Neuronal stem cell (in vitro differentiated cells): ENCODE measurements around the gene MAP4K5.

Experiments
- DNase-seq: peaks from one replicate; pipeline ENCODE4 v3.0.0-alpha.2; 2013; ENCODE audit warnings: low spot score
- H2AFZ ChIP-seq: one replicate; pipeline ENCODE4 v1.6.1; 2013; ENCODE audit warnings: mild to moderate bottlenecking, low read length, inconsistent platforms
- H2AK5ac ChIP-seq: 2 replicates; pipeline ENCODE4 v1.6.1; 2013; ENCODE audit warnings: low read depth, mild to moderate bottlenecking, inconsistent platforms, low read length, moderate library complexity, mixed read lengths
- H2BK120ac ChIP-seq: 2 replicates; pipeline ENCODE4 v1.6.1; 2013; ENCODE audit warnings: low read depth, mild to moderate bottlenecking, inconsistent platforms, low read length, moderate library complexity, mixed read lengths
- H2BK12ac ChIP-seq: one replicate; pipeline ENCODE4 v1.6.1; 2013; ENCODE audit warnings: low read length, inconsistent platforms
- H2BK15ac ChIP-seq: 2 replicates; pipeline ENCODE4 v1.6.1; 2013; ENCODE audit warnings: mild to moderate bottlenecking, low read length, inconsistent platforms, mixed read lengths
- H2BK5ac ChIP-seq: one replicate; pipeline ENCODE4 v1.6.1; 2013; ENCODE audit warnings: inconsistent platforms, mild to moderate bottlenecking, low read length, moderate library complexity
- H3K14ac ChIP-seq: one replicate; pipeline ENCODE4 v1.6.1; 2013; ENCODE audit warnings: low read length, inconsistent platforms
- H3K18ac ChIP-seq: 2 replicates; pipeline ENCODE4 v1.6.1; 2013; ENCODE audit warnings: low read length, inconsistent platforms
- H3K23ac ChIP-seq: 2 replicates; pipeline ENCODE4 v1.6.1; 2013; ENCODE audit warnings: low read depth, mild to moderate bottlenecking, mixed read lengths, low read length, inconsistent platforms; ENCODE audit not compliant: poor library complexity
- H3K27ac ChIP-seq: replicated peaks from 3 replicates; pipeline ENCODE4 v1.5.1; 2013; ENCODE audit warnings: low read length, inconsistent platforms
- H3K27me3 ChIP-seq, 3 experiments: 2 replicates each; pipeline ENCODE4 v1.6.1; 2013; ENCODE audit warnings: low read length in 3 of 3, mild to moderate bottlenecking in 2 of 3, inconsistent platforms in 1 of 3, low read depth in 1 of 3, mixed read lengths in 1 of 3, moderate library complexity in 1 of 3; ENCODE audit not compliant: control insufficient read depth in 3 of 3, insufficient read depth in 3 of 3
- H3K36me3 ChIP-seq, 2 donors: replicated peaks in 1 of 2; 2 replicates each; pipeline ENCODE4 v1.6.1; 2013; ENCODE audit warnings: low read length in 2 of 2; ENCODE audit not compliant: control insufficient read depth in 2 of 2, insufficient read depth in 2 of 2
- H3K4ac ChIP-seq: 2 replicates; pipeline ENCODE4 v1.6.1; 2013; ENCODE audit warnings: inconsistent platforms, mild to moderate bottlenecking, low read length, moderate library complexity
- H3K4me1 ChIP-seq, 2 donors: 1 replicate in 1 of 2; 2 replicates in 1 of 2; pipeline ENCODE4 v1.6.1; 2013; ENCODE audit warnings: low read length in 2 of 2, low read depth in 1 of 2; ENCODE audit not compliant: control insufficient read depth in 2 of 2, insufficient read depth in 1 of 2
- H3K4me2 ChIP-seq: one replicate; pipeline ENCODE4 v1.6.1; 2013; ENCODE audit warnings: mild to moderate bottlenecking, low read length, inconsistent platforms; ENCODE audit not compliant: insufficient read depth, poor library complexity, severe bottlenecking
- H3K4me3 ChIP-seq, 2 donors: 2 replicates each; pipeline ENCODE4 v1.5.1; 2013; ENCODE audit warnings: low read length in 2 of 2, mild to moderate bottlenecking in 2 of 2, inconsistent platforms in 1 of 2, moderate library complexity in 1 of 2
- H3K79me1 ChIP-seq: one replicate; pipeline ENCODE4 v1.6.1; 2013; ENCODE audit warnings: low read depth, mild to moderate bottlenecking, inconsistent platforms, low read length, moderate library complexity
- H3K9ac ChIP-seq: one replicate; pipeline ENCODE4 v1.6.1; 2013; ENCODE audit warnings: mild to moderate bottlenecking, low read depth, low read length, inconsistent platforms; ENCODE audit not compliant: poor library complexity
- H3K9me3 ChIP-seq, 2 donors: replicated peaks in 1 of 2; 2 replicates each; pipeline versions ENCODE3 to v1.6.1; 2013; ENCODE audit warnings: low read length in 2 of 2, mild to moderate bottlenecking in 2 of 2, inconsistent platforms in 1 of 2, low read depth in 1 of 2, mixed read lengths in 1 of 2, moderate library complexity in 1 of 2; ENCODE audit not compliant: control insufficient read depth in 2 of 2, insufficient read depth in 1 of 2
- H4K8ac ChIP-seq: one replicate; pipeline ENCODE4 v1.6.1; 2013; ENCODE audit warnings: low read depth, mild to moderate bottlenecking, inconsistent platforms, low read length, moderate library complexity
- H4K91ac ChIP-seq: one replicate; pipeline ENCODE4 v1.6.1; 2013; ENCODE audit warnings: low read length, low read depth, mild to moderate bottlenecking, inconsistent platforms; ENCODE audit not compliant: poor library complexity
- WGBS, 2 donors: extraction: QIAGEN DNeasy Blood & Tissue Kit; methylation state at CpG; one replicate each; pipeline ENCODE4 v1.1.7; 2013; ENCODE audit warnings: missing lambda C conversion rate in 2 of 2, mixed read lengths in 1 of 2; ENCODE audit not compliant: insufficient read length in 2 of 2, insufficient replicate concordance in 1 of 2; ENCODE audit errors: extremely low coverage in 2 of 2; 5-methylcytosine and 5-hydroxymethylcytosine counted together

Gene MAP4K5

DNA sequence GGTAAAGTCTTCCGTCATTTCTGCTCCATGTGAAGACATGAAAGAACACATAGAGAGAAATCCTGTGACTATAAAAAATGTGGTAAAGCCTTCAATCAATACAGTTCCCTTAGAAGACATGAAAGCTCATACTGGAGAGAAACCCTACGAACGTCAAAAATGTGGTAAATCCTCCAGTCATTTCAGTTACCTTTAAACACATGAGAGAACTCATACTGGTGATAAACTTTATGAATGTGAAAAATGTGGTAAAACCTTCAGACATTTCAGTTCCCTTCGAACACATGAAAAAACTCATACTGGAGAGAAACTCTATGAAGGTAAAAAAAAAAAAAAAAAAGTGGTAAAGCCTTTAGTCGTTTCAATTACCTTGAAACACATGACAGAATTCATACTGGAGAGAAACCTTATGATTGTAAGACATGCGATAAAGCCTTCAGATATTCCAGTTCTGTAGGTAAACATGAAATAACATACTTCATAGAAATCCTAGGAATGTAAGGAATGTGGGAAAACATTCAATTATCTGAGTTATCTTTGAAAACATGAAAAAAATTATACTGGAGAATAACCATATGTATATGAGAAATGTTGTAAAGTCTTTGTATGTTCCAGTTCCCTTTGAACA lies 60.4 kb downstream of the MAP4K5 start:
- Histone ChIP-seq H2BK5ac (no peak overlapping the region), H3K23ac (no peak overlapping the region), H2BK120ac (no peak overlapping the region), H3K4me1 (no peaks in the 10 kb centered on the region), H3K4me3 (no peak overlapping the region), H3K79me1 (no peaks in the 10 kb centered on the region), H3K27me3 (no peaks in the 10 kb centered on the region), H3K4ac (no peak overlapping the region), H3K14ac (no peak overlapping the region), H2AFZ (no peak overlapping the region), H3K18ac (no peak overlapping the region), H3K4me2 (no peak overlapping the region), H3K36me3 (peaks cover 13 to 100% of the 10 kb centered on the region in 2 donors), H4K8ac (no peak overlapping the region), H3K9me3 (peaks cover 0 to 93% of the 10 kb centered on the region in 2 donors), H4K91ac (no peak overlapping the region), H2AK5ac (no peak overlapping the region), H2BK15ac (no peak overlapping the region), H2BK12ac (no peak overlapping the region), H3K27ac (no peak overlapping the region), H3K9ac (no peak overlapping the region)
- no CpG with 5 or more reads among the region's 6 CpGs for WGBS, 2 donors
- DNase-seq = no peak

DNA sequence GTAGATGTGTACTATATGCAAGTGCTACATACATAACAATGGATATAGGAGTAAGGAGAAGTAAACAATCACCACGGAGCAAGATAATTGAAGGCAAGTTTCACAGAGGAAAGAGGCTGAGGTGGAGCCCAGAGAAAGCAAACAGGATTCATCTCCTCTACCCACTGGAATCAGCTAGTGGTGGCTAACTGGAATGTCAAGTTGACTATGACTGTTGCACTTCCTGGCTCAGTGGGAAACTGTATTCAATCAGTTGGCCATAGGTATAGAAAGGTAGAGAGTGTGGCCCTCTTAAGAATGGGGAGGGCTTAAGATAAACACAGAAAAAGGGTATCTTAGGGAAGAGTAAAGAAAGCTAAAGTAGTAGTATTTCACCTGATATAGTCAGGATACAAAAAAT lies 62.4 kb downstream of the MAP4K5 start:
- no peak overlapping the region for H3K4me2 ChIP-seq
- H2BK120ac ChIP-seq = no peak overlapping the region
- no peak overlapping the region for H2AK5ac ChIP-seq
- no peak overlapping the region for H4K8ac ChIP-seq
- H3K4ac ChIP-seq = no peak overlapping the region
- DNase-seq = no peak
- H3K27ac ChIP-seq = no peak overlapping the region
- no peak overlapping the region for H3K4me3 ChIP-seq
- H3K14ac ChIP-seq = no peak overlapping the region
- no peak overlapping the region for H3K23ac ChIP-seq
- WGBS, 2 donors = no CpG with 5 or more reads among the region's 1 CpG
- H2AFZ ChIP-seq = no peak overlapping the region
- H3K9ac ChIP-seq = no peak overlapping the region
- no peaks in the 10 kb centered on the region for H3K27me3 ChIP-seq
- H3K36me3 ChIP-seq = peaks cover 13 to 100% of the 10 kb centered on the region in 2 donors
- peaks cover 0 to 96% of the 10 kb centered on the region in 2 donors for H3K9me3 ChIP-seq
- H3K4me1 ChIP-seq = no peaks in the 10 kb centered on the region
- H3K18ac ChIP-seq = no peak overlapping the region
- no peak overlapping the region for H2BK5ac ChIP-seq
- H4K91ac ChIP-seq = no peak overlapping the region
- H3K79me1 ChIP-seq = no peaks in the 10 kb centered on the region
- H2BK15ac ChIP-seq = no peak overlapping the region
- no peak overlapping the region for H2BK12ac ChIP-seq

DNA sequence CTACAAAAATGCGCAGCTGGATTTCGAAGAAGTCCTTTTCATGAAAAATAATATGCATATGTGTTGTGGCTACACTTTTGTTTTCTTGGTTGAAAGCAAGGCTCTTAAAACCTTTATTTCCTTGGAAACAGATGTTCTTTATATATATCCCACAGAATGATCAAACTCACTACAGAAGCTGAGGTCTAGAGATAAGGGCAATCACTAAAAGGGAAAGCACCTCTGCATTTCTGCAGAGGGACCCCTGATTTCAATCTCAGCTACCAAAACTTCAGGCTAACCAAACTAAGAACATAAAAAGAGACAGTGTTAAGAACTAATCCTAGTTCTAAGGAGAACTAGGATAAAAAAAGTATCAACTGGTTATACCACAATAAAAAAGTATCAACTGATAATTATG lies 70.3 kb downstream of the MAP4K5 start:
- Histone ChIP-seq H3K23ac (no peak overlapping the region), H3K36me3 (peaks cover 6 to 99% of the 10 kb centered on the region in 2 donors)

DNA sequence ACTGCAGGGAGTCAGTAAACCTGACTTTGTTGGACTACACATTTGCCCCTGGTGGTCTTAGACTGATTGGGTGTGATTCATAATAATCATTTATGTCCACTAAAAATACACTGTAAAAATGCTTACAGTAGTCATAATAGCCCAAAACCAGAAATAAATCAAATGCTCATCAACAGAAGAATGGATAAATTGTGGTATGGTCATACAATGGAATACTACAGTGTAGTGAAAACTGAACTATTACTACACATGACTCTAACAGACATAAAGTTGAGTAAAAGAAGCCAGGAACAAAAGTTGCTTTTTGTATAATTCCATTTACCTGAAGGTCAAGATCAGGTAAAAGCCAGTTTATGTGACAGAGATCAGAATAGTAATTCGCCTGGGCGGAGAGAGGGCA lies 78.5 kb downstream of the MAP4K5 start:
- no CpG with 5 or more reads among the region's 2 CpGs for WGBS, 2 donors
- H2AK5ac ChIP-seq = no peak overlapping the region
- peaks cover 11 to 99% of the 10 kb centered on the region in 2 donors for H3K36me3 ChIP-seq

More for the DNA sequence above, 70.3 kb downstream of the MAP4K5 start:
- no CpG with 5 or more reads among the region's 2 CpGs for WGBS, 2 donors
- H4K8ac ChIP-seq = no peak overlapping the region
- no peak for DNase-seq
- H3K4ac ChIP-seq = no peak overlapping the region
- no peak overlapping the region for H2BK15ac ChIP-seq
- no peak overlapping the region for H2BK12ac ChIP-seq
- H3K18ac ChIP-seq = no peak overlapping the region
- no peak overlapping the region for H3K9ac ChIP-seq
- no peak overlapping the region for H3K27ac ChIP-seq
- H2AFZ ChIP-seq = no peak overlapping the region
- no peaks in the 10 kb centered on the region for H3K79me1 ChIP-seq
- no peaks in the 10 kb centered on the region for H3K4me1 ChIP-seq
- no peaks in the 10 kb centered on the region for H3K27me3 ChIP-seq
- no peak overlapping the region for H3K4me2 ChIP-seq
- no peak overlapping the region for H3K4me3 ChIP-seq
- H2BK120ac ChIP-seq = no peak overlapping the region
- no peak overlapping the region for H4K91ac ChIP-seq
- H3K9me3 ChIP-seq = peaks cover 0 to 32% of the 10 kb centered on the region in 2 donors
- no peak overlapping the region for H2AK5ac ChIP-seq
- no peak overlapping the region for H2BK5ac ChIP-seq
- H3K14ac ChIP-seq = no peak overlapping the region

More for the DNA sequence above, 78.5 kb downstream of the MAP4K5 start:
- H4K8ac ChIP-seq = no peak overlapping the region
- no peak overlapping the region for H2BK120ac ChIP-seq
- H3K4me3 ChIP-seq = no peak overlapping the region
- no peak overlapping the region for H2BK15ac ChIP-seq
- H3K4ac ChIP-seq = no peak overlapping the region
- no peak for DNase-seq
- peaks cover 0 to 57% of the 10 kb centered on the region in 2 donors for H3K9me3 ChIP-seq
- no peak overlapping the region for H3K18ac ChIP-seq
- H2BK12ac ChIP-seq = no peak overlapping the region
- H2AFZ ChIP-seq = no peak overlapping the region
- H3K14ac ChIP-seq = no peak overlapping the region
- H4K91ac ChIP-seq = no peak overlapping the region
- no peak overlapping the region for H3K4me2 ChIP-seq
- H3K27ac ChIP-seq = no peak overlapping the region
- no peaks in the 10 kb centered on the region for H3K79me1 ChIP-seq
- H2BK5ac ChIP-seq = no peak overlapping the region
- H3K27me3 ChIP-seq = no peaks in the 10 kb centered on the region
- H3K4me1 ChIP-seq = no peaks in the 10 kb centered on the region
- no peak overlapping the region for H3K9ac ChIP-seq
- H3K23ac ChIP-seq = no peak overlapping the region
